Memory B cell (primary cell): ENCODE data around the gene DNAJB2.
"Not testable (repeated sequence)": the region's sequence is repeated elsewhere in the genome, so short reads cannot be mapped to it uniquely, and the experiment has no call there.

Experiments
- ATAC-seq: fragments of 150-1000 bp; cut with Tn5 transposase; 2 replicates; pipeline ENCODE4 v1.10.0; 2021; ENCODE audit warnings: low read depth, mild to moderate bottlenecking, moderate library complexity
- DNase-seq, 2 donors: peaks; one replicate each; pipeline ENCODE4 v3.0.0; 2022; ENCODE audit warnings: low spot score in 2 of 2
- H3K27ac Mint-ChIP-seq: one replicate; pipeline ENCODE4 v1.8.0; 2022; ENCODE audit warnings: mild to moderate bottlenecking, moderate library complexity, mixed read lengths
- H3K27me3 Mint-ChIP-seq: one replicate; pipeline ENCODE4 v1.8.0; 2022; ENCODE audit warnings: mixed read lengths
- H3K36me3 Mint-ChIP-seq: one replicate; pipeline ENCODE4 v1.8.0; 2022; ENCODE audit warnings: mild to moderate bottlenecking, mixed read lengths
- H3K4me1 Mint-ChIP-seq: one replicate; pipeline ENCODE4 v1.8.0; 2022; ENCODE audit warnings: mixed read lengths
- H3K4me3 Mint-ChIP-seq: one replicate; pipeline ENCODE4 v1.8.0; 2022; ENCODE audit warnings: mild to moderate bottlenecking, moderate library complexity, mixed read lengths
- H3K9me3 Mint-ChIP-seq: one replicate; pipeline ENCODE4 v1.8.0; 2022; ENCODE audit warnings: mixed read lengths

DNAJB2 gene

DNA sequence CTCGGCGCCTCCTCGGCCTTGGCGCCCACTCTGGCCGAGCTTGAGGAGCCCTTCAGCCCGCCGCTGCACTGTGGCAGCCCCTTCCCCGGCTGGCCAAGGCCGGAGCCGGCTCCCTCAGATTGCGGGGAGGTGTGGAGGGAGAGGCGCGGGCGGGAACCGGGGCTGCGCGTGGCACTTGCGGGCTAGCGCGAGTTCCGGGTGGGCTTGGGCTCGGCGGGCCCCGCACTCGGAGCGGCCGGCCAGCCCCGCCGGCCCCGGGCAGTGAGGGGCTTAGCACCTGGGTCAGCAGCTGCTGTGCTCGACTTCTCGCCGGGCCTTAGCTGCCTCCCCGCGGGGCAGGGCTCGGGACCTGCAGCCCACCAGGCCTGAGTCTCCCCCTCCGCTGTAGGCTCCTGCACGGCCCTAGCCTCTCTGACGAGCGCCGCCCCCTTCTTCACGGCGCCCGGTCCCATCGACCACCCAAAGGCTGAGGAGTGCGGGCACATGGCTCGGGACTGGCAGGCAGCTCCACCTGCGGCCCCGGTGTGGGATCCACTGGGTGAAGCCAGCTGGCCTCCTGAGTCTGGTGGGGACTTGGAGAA lies 33.6 kb downstream of the DNAJB2 start:
- H3K36me3 Mint-ChIP-seq, H3K9me3 Mint-ChIP-seq, ATAC-seq, H3K4me3 Mint-ChIP-seq, DNase-seq, H3K4me1 Mint-ChIP-seq, H3K27ac Mint-ChIP-seq: not testable (repeated sequence)
- peaks cover 20% of the 10 kb centered on the region for H3K27me3 Mint-ChIP-seq

DNA sequence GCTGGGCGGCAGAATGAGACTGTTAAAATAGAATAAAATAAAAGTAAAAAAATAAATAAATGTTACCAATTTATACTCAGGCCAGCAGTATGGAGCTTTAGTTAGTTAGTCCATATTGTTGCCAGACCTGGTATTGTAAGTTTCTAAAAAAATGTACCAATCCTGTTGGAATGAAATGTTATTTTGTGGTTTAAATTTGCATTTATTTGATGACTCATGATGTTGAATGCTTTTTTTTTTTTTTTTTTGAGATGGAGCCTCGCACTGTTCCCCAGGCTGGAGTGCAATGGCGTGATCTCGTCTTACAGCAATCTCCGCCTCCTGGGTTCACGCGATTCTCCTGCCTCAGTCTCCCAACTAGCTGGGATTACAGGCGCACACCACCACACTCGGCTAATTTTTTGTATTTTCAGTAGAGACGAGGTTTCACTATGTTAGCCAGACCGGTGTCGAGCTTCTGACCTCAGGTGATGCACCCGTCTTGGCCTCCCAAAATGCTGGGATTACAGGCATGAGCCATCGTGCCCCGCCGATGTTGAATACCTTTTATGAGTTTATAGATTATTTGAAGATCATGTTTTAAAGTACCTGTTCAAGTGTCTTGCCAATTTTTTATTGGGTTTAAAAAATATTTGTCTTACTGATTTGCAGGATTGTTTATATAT lies 35.8 kb downstream of the DNAJB2 start:
- Mint-ChIP-seq H3K4me1 (no peaks in the 10 kb centered on the region), H3K36me3 (no peaks in the 10 kb centered on the region), H3K27me3 (peaks cover 13% of the 10 kb centered on the region), H3K9me3 (peaks cover 3% of the 10 kb centered on the region), H3K4me3 (no peak overlapping the region), H3K27ac (no peak overlapping the region)
- ATAC-seq: no peak
- DNase-seq: no peak

GRCh38 chr2:219323434-219323833 lies 44.3 kb downstream of the DNAJB2 start:
- ATAC-seq: no peak
- Mint-ChIP-seq H3K4me3 (no peak overlapping the region), H3K36me3 (no peaks in the 10 kb centered on the region), H3K27ac (no peak overlapping the region), H3K9me3 (no peaks in the 10 kb centered on the region), H3K4me1 (peaks cover 3% of the 10 kb centered on the region), H3K27me3 (peaks cover 17% of the 10 kb centered on the region)
- DNase-seq: no peak

DNA sequence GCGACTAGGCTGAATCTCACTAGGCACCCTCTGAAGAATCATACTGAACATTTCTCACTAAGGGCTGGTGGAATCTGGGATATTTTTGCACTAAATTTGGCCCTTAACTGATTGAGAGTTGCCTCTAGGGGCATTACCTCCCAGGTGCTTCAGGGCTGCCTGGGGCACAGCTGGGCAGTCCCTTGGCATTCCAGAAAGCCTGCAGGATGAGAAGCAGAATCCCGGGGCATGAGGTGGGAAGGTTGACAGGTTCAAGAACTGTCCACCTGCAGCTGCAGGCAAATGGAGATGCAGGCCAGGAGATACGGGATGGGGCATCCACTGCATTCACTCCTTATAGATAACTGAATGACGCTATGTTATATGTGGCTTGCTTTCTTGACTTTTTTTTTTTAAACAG lies 46.0 kb downstream of the DNAJB2 start:
- Mint-ChIP-seq H3K27ac (no peak overlapping the region), H3K36me3 (no peaks in the 10 kb centered on the region), H3K4me1 (peaks cover 3% of the 10 kb centered on the region), H3K9me3 (no peaks in the 10 kb centered on the region), H3K27me3 (peaks cover 21% of the 10 kb centered on the region), H3K4me3 (no peak overlapping the region)
- ATAC-seq (no peak), DNase-seq (no peak)

DNA sequence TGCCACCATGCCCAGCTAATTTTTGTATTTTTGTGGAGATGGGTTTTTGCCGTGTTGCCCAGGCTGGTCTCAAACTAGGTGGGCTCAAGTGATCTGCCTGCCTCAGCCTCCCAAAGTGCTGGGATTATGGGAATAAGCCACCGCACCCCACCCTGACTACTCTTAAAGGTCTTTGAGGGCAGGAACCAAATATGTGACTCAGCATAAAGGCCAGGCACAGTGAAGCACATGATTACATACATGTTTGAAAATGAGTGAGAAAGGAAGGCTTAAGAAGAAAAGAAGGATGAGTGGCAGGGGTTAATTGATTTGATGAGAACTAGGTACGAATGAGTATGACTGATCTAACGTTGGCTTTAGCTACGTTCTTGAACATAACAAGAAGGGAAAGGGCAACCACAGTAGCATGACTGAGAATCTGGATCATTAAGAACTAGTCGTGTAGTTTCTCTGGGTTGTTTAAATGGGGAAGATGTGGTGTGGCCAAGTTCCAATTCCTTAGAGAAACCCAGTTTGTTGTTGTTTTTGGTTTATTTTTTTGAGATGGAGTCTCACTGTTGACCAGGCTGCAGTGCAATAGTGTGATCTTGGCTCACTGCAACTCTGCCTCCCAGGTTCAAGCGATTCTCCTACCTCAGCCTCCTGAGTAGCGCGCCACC lies 46.6 kb downstream of the DNAJB2 start:
- Mint-ChIP-seq H3K36me3 (no peaks in the 10 kb centered on the region), H3K4me3 (no peak overlapping the region), H3K9me3 (no peaks in the 10 kb centered on the region), H3K27ac (no peak overlapping the region), H3K27me3 (peaks cover 21% of the 10 kb centered on the region), H3K4me1 (peaks cover 3% of the 10 kb centered on the region)
- DNase-seq (no peak), ATAC-seq (no peak)

- H3K4me3 Mint-ChIP-seq: no peak overlapping the region
- peaks cover 30% of the 10 kb centered on the region for H3K27me3 Mint-ChIP-seq
- no peak for ATAC-seq
Observed at GRCh38 chr2:219327719-219328118, 48.6 kb downstream of the DNAJB2 start.

GRCh38 chr2:219331560-219332213 lies 52.5 kb downstream of the DNAJB2 start:
- Mint-ChIP-seq H3K36me3 (peaks cover 2% of the 10 kb centered on the region), H3K4me1 (no peaks in the 10 kb centered on the region), H3K4me3 (no peak overlapping the region), H3K27me3 (peaks cover 30% of the 10 kb centered on the region), H3K27ac (no peak overlapping the region), H3K9me3 (peaks cover 11% of the 10 kb centered on the region)
- ATAC-seq (no peak), DNase-seq (no peak)

More at GRCh38 chr2:219327719-219328118, 48.6 kb downstream of the DNAJB2 start:
- DNase-seq: no peak
- Mint-ChIP-seq H3K9me3 (peaks cover 4% of the 10 kb centered on the region), H3K36me3 (no peaks in the 10 kb centered on the region), H3K27ac (no peak overlapping the region), H3K4me1 (no peaks in the 10 kb centered on the region)

DNA sequence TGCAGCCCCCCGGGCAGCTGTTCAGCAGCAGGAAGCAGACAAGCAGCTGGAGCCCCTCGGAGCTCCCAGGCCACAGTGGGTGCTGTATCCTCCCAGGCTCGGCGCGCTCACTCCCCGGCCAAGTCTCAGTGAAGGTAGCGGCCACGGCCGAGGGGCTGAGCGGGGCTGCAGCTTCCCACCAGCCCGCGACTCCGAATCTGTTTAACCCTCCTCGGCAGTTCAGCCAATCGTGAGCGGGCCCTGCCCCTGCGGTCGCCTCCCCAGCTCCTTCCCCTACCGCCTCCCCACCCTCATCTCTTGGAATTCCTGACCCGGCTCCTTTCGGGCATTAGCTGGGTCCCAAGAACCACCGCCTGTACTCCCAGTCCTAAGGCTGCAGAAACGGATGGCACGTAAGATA lies 53.4 kb downstream of the DNAJB2 start, which contains the start of gene RESP18:
Gene RESP18, minus strand, starts transcription at position 203 of the 400 bp plus-strand sequence.
- Mint-ChIP-seq H3K27me3 (peaks cover 27% of the 10 kb centered on the region), H3K4me3 (no peak within 1 kb of the TSS), H3K27ac (no peak within 1 kb of the TSS), H3K4me1 (no peaks in the 10 kb centered on the region), H3K36me3 (peaks cover 2% of the 10 kb centered on the region), H3K9me3 (peaks cover 11% of the 10 kb centered on the region)
- ATAC-seq: no peak
- DNase-seq: no peak

DNA sequence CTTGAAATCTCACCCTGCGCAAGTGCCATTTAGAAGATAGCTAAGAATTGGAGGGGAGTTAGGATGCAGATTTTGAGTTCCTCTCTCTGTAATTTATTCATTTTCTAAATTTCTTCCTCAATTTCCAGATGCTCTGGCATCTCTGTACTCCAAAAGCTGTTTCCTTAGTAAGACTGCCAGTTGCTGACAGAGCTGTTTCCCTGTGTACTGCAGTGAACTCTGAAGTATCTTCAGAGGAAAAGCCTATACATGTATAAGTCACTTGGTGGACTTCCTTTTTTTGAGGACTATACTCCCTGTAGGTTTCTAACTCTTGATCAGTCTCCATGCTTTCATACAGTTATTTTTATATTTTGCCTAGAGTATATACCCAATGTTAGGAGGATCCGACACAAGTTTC lies 54.9 kb downstream of the DNAJB2 start:
- Mint-ChIP-seq H3K27me3 (peaks cover 27% of the 10 kb centered on the region), H3K36me3 (peaks cover 2% of the 10 kb centered on the region), H3K4me3 (no peak overlapping the region), H3K27ac (no peak overlapping the region), H3K9me3 (peaks cover 11% of the 10 kb centered on the region), H3K4me1 (no peaks in the 10 kb centered on the region)
- DNase-seq: no peak
- ATAC-seq: no peak

DNA sequence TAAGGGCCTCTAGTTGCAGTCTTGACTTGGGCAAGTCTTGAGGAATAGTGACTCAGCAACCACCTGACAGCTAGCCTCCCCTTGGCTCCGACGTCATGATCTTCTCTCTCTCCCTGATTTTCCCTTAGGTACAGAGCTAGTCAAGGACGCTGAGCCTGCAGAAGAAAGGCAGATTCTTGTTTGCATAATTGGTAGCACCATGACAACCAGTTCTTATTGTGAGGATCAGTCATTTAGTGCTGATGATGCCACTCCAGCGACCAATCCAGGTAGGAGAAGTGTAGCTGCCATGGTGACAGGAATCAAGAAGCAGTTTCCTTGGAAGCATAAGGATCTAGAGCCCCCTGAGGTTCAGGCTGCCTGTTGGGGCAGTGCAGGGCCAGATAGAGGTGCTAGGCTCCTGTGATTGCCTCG lies 56.2 kb downstream of the DNAJB2 start:
- no peak for DNase-seq
- Mint-ChIP-seq H3K27ac (no peak overlapping the region), H3K4me3 (no peak overlapping the region), H3K36me3 (peaks cover 2% of the 10 kb centered on the region), H3K4me1 (no peaks in the 10 kb centered on the region), H3K27me3 (peaks cover 25% of the 10 kb centered on the region), H3K9me3 (peaks cover 11% of the 10 kb centered on the region)
- no peak for ATAC-seq
